Activated naive CD4-positive, alpha-beta T cell treated with anti-CD3 and anti-CD28 coated beads, Interleukin-2, amount 50 U/mL, for 16 hours (primary cell): ENCODE data around the gene MRPS21.
A peak's percentile ranks its signal among the peaks of the same experiment; 100 is the strongest.

Experiments used
- DNase-seq: peaks from one replicate; pipeline ENCODE4 v3.0.0-alpha.2; 2020

MRPS21 gene

GRCh38 chr1:150293433-150294253 lies at the start of gene MRPS21:
Gene MRPS21 (plus strand): TSS chr1:150293861. CDS start chr1:150294367, 506 bp downstream.
- peak; percentile 84 for DNase-seq

- no peak for DNase-seq
Measured at GRCh38 chr1:150249936-150250335, 43.7 kb upstream of the MRPS21 start.

GRCh38 chr1:150256198-150256553 lies 37.5 kb upstream of the MRPS21 start:
- DNase-seq: no peak

- DNase-seq: no peak
Measured at GRCh38 chr1:150256554-150257341, 36.9 kb upstream of the MRPS21 start.

- no peak for DNase-seq
Measured at GRCh38 chr1:150257624-150258585, 35.8 kb upstream of the MRPS21 start, which contains the start of gene CA14. Gene CA14 (plus strand): TSS chr1:150257774. CDS start chr1:150258129, 355 bp downstream.

GRCh38 chr1:150259217-150259616 lies 34.4 kb upstream of the MRPS21 start:
- no peak for DNase-seq

- DNase-seq: no peak
Measured at GRCh38 chr1:150259758-150260669, 33.6 kb upstream of the MRPS21 start.

GRCh38 chr1:150261367-150261766 lies 32.3 kb upstream of the MRPS21 start:
- DNase-seq: no peak

GRCh38 chr1:150262388-150263320 lies 31.0 kb upstream of the MRPS21 start:
- no peak for DNase-seq

- DNase-seq: no peak
Measured at GRCh38 chr1:150263549-150263948, 30.1 kb upstream of the MRPS21 start.

- DNase-seq: no peak
Measured at GRCh38 chr1:150267896-150268295, 25.8 kb upstream of the MRPS21 start.

- DNase-seq: peak; percentile 27
Measured at GRCh38 chr1:150268340-150268704, 25.3 kb upstream of the MRPS21 start.

GRCh38 chr1:150268705-150269403 lies 24.8 kb upstream of the MRPS21 start, which contains the start of gene APH1A:
Gene APH1A (minus strand): TSS chr1:150269016. CDS start chr1:150268810, 206 bp downstream.
- peak; percentile 91 for DNase-seq

GRCh38 chr1:150269451-150269850 lies 24.2 kb upstream of the MRPS21 start:
- no peak for DNase-seq

GRCh38 chr1:150271291-150271959 lies 22.2 kb upstream of the MRPS21 start:
- no peak for DNase-seq

- no peak for DNase-seq
Measured at GRCh38 chr1:150273311-150273710, 20.4 kb upstream of the MRPS21 start.

GRCh38 chr1:150280138-150280707 lies 13.4 kb upstream of the MRPS21 start:
- no peak for DNase-seq

- DNase-seq: peak; percentile 67
Measured at GRCh38 chr1:150281221-150281757, 12.4 kb upstream of the MRPS21 start.
